Activated CD8-positive, alpha-beta T cell treated with anti-CD3 and anti-CD28 coated beads for 36 hours (primary cell): ENCODE results near the gene NUCB2. TPM values are rescaled to one million over a fixed set of nuclear protein-coding genes. Genes with fewer than 3 reads are reported as not detected.
A peak's percentile ranks its signal among the peaks of the same experiment; 100 is the strongest.

Experiments used
- ATAC-seq: fragments of 200-7000 bp; cut with Tn5 transposase; one replicate; pipeline ENCODE4 v1.10.0; 2021; ENCODE audit warnings: mild to moderate bottlenecking, moderate library complexity
- CTCF ChIA-PET: fragments of 350-600 bp; sonication (Branson Sonifier 250); formaldehyde crosslinking; loops from one replicate; lab custom pipeline; 2021; ENCODE audit warnings: antibody characterized with exemption; lab: Charles Lee
- POLR2A ChIA-PET: fragments of 350-600 bp; sonication (Branson Sonifier 250); formaldehyde crosslinking; loops from one replicate; lab custom pipeline; 2021; ENCODE audit warnings: antibody characterized with exemption; lab: Charles Lee
- DNase-seq: peaks from one replicate; pipeline ENCODE4 v3.0.0-alpha.2; 2020
- H3K27ac Mint-ChIP-seq: one replicate; pipeline ENCODE4 v1.8.0; 2021; ENCODE audit warnings: mild to moderate bottlenecking, mixed read lengths
- H3K27me3 Mint-ChIP-seq: one replicate; pipeline ENCODE4 v1.8.0; 2021; ENCODE audit warnings: mixed read lengths
- H3K36me3 Mint-ChIP-seq: one replicate; pipeline ENCODE4 v1.8.0; 2021; ENCODE audit warnings: low read depth, mixed read lengths
- H3K4me1 Mint-ChIP-seq: one replicate; pipeline ENCODE4 v1.8.0; 2021; ENCODE audit warnings: low read depth, mixed read lengths
- H3K4me3 Mint-ChIP-seq: one replicate; pipeline ENCODE4 v1.8.0; 2021; ENCODE audit warnings: mild to moderate bottlenecking, moderate library complexity, mixed read lengths
- H3K9me3 Mint-ChIP-seq: one replicate; pipeline ENCODE4 v1.8.0; 2021; ENCODE audit warnings: mixed read lengths
- intact Hi-C: fragments of 100-400 bp; cut with micrococcal nuclease; formaldehyde crosslinking; loops from one replicate; pipeline ENCODE4 v1.10.0; 2022
- total RNA-seq, 2 experiments: library from RNA; stranded (reverse); gene quantifications; one replicate each; pipeline ENCODE4 v1.2.3, GENCODE V29; 2021
- TF ChIP-seq, protein P1 (sequence below): fragments of 200-600 bp; IDR thresholded peaks from one replicate; pipeline ENCODE4 v1.8.0; 2022; ENCODE audit warnings: antibody characterized with exemption, mild to moderate bottlenecking

NUCB2 gene
- total RNA-seq, 2 experiments from 2014 or later, result 81.9 to 86.0 TPM

DNA sequence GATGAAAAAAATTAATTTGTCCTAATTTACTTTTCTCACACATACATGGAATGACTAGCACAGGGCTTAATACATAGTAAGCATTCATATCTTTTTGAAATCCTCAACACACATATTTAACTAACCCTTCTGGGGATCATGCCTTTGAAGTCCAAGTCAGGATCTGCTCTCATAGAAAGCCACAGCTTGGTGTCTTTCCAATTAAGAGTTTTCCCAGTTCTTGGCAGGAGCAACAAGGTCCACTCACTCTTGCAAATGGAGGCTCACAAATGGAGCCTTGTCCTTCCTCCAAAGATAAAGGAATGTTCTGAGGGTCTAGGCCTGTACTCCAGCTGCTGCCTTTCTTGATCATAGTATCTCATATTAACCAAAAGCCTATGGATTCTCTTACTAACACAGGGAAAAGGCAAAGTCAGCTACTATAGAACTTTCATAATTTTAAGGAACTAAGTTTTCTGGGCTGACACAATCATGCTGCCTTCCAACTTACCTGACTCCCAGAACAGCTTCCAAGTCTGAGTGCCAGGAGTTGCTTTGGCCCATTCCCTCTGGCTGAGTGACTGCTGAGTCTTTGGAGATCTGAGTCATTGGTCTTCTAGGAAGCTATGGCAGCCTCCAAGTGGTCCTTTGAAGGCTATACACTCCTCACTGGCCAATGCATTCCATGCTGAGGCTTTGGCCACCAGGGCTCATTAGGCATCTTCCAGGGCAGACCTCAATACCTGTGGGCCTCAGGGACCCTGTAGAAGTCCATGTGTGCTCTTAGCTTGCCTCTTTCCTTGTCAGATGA is 25.8 kb upstream of the NUCB2 start:
- TF ChIP-seq, protein P1, sequence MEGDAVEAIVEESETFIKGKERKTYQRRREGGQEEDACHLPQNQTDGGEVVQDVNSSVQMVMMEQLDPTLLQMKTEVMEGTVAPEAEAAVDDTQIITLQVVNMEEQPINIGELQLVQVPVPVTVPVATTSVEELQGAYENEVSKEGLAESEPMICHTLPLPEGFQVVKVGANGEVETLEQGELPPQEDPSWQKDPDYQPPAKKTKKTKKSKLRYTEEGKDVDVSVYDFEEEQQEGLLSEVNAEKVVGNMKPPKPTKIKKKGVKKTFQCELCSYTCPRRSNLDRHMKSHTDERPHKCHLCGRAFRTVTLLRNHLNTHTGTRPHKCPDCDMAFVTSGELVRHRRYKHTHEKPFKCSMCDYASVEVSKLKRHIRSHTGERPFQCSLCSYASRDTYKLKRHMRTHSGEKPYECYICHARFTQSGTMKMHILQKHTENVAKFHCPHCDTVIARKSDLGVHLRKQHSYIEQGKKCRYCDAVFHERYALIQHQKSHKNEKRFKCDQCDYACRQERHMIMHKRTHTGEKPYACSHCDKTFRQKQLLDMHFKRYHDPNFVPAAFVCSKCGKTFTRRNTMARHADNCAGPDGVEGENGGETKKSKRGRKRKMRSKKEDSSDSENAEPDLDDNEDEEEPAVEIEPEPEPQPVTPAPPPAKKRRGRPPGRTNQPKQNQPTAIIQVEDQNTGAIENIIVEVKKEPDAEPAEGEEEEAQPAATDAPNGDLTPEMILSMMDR, result no peak
- ChIA-PET POLR2A (no interaction called here), CTCF (no interaction called here)
- H3K9me3 Mint-ChIP-seq, result no peaks in the 10 kb centered on the region
- intact Hi-C loops, result no loop called here
- ATAC-seq, result no peak
- H3K27me3 Mint-ChIP-seq, result peaks cover 9% of the 10 kb centered on the region
- H3K36me3 Mint-ChIP-seq, result no peaks in the 10 kb centered on the region
- H3K4me3 Mint-ChIP-seq, result no peak overlapping the region
- H3K4me1 Mint-ChIP-seq, result no peaks in the 10 kb centered on the region
- no peak overlapping the region for H3K27ac Mint-ChIP-seq
- DNase-seq, result no peak

DNA sequence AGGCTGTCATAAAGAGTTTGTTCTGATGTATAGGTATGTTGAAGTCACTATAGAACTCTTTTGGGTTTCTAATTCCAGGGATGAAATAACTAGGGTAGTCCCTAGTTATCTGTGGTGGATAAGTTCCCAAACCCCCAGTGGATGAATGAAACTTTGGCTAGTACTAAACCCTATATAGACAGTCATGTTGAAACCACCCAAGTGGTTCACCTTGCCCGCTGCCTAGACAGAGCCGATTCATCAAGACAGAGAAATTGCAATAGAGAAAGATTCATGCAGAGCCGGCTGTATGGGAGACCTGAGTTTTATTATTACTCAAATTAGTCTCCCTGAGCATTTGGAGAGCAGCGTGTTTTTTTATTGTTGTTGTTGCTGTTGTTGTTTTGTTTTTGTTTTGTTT is 23.8 kb upstream of the NUCB2 start:
- no peak for ATAC-seq

DNA sequence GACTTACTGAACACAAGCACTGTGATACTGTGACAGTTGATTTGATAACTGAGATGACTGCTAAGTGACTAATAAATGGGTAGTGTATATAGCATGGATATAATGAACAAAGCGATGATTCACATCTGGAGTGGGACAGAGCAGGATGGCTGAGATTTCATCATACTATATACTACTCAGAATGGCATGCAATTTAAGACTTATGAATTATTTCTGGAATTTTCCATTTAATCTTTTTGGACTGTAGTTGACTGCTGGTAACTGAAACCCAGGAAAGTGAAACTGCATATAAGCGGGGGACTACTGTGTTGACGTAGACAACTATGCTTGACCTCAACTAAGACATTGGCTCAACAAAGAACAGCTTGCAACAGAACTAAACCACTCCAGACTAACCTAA is 20.0 kb upstream of the NUCB2 start:
- CTCF ChIA-PET, result interaction anchor here (0.9 kb wide), 1 partner anchor 27 kb away, joined by 4 read pairs; no protein-coding TSS in a partner anchor
- H3K4me1 Mint-ChIP-seq, result peaks cover 20% of the 10 kb centered on the region
- intact Hi-C loops, result no loop called here
- no peak overlapping the region for H3K4me3 Mint-ChIP-seq
- no peaks in the 10 kb centered on the region for H3K9me3 Mint-ChIP-seq
- peak overlapping the region; percentile 13 for H3K27ac Mint-ChIP-seq
- H3K27me3 Mint-ChIP-seq, result peaks cover 1% of the 10 kb centered on the region
- no peaks in the 10 kb centered on the region for H3K36me3 Mint-ChIP-seq
- peak; percentile 80 for ATAC-seq
- no peak for DNase-seq
- POLR2A ChIA-PET, result interaction anchor here (1.8 kb wide), 1 partner anchor 19 kb away, joined by 5 read pairs; no protein-coding TSS in a partner anchor
- TF ChIP-seq, protein P1, result no peak

More for the DNA sequence above, 23.8 kb upstream of the NUCB2 start:
- H3K27me3 Mint-ChIP-seq, result peaks cover 5% of the 10 kb centered on the region
- no peaks in the 10 kb centered on the region for H3K9me3 Mint-ChIP-seq
- no peak overlapping the region for H3K4me3 Mint-ChIP-seq
- TF ChIP-seq, protein P1, result no peak
- H3K27ac Mint-ChIP-seq, result no peak overlapping the region
- intact Hi-C loops, result no loop called here
- peaks cover 10% of the 10 kb centered on the region for H3K4me1 Mint-ChIP-seq
- no peak for DNase-seq
- ChIA-PET POLR2A (no interaction called here), CTCF (no interaction called here)
- no peaks in the 10 kb centered on the region for H3K36me3 Mint-ChIP-seq

DNA sequence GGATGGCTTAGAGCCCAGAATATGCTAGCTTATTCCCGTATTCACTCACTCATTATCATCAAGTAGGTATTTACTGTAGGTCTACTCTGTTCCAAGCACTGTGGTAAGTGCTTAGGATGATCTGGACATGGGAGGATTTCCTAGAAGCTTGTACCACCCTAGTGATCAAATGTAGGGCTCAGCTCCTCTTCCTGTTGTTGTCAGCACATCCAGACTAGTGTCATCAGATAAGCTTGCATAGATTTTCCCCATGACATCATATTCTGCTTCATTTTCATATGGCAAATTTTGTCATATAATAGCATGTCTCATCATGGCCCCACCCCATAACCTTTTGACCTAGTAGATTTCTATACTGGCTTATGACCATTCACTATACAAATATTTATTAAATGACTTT is 19.3 kb upstream of the NUCB2 start:
- no peak overlapping the region for H3K4me3 Mint-ChIP-seq

More for the DNA sequence above, 19.3 kb upstream of the NUCB2 start:
- no peaks in the 10 kb centered on the region for H3K36me3 Mint-ChIP-seq
- intact Hi-C loops, result no loop called here
- DNase-seq, result no peak
- peaks cover 1% of the 10 kb centered on the region for H3K27me3 Mint-ChIP-seq
- peaks cover 20% of the 10 kb centered on the region for H3K4me1 Mint-ChIP-seq
- TF ChIP-seq, protein P1, result no peak
- peak; percentile 35 for ATAC-seq
- ChIA-PET POLR2A (interaction anchor here (1.8 kb wide), 1 partner anchor 18 kb away, joined by 5 read pairs; no protein-coding TSS in a partner anchor), CTCF (interaction anchor here (0.8 to 0.9 kb wide), 2 partner anchors 11 to 27 kb away, joined by 3 to 4 read pairs; no protein-coding TSS in a partner anchor)
- no peaks in the 10 kb centered on the region for H3K9me3 Mint-ChIP-seq
- no peak overlapping the region for H3K27ac Mint-ChIP-seq
